ENCODE results near the gene BOLA2B. TPM values are rescaled to one million over a fixed set of nuclear protein-coding genes. Genes with fewer than 3 reads are reported as not detected.
A peak's percentile ranks its signal among the peaks of the same experiment; 100 is the strongest.
"Not testable (repeated sequence)": the region's sequence is repeated elsewhere in the genome, so short reads cannot be mapped to it uniquely, and the experiment has no call there.

BOLA2B gene
- polyA plus RNA-seq (2013, experiment 1 of 4): 54.1 TPM
- polyA plus RNA-seq (2013, experiment 2 of 4): 54.1 TPM
- 59.3 TPM for polyA plus RNA-seq (2013, experiment 3 of 4)
- polyA plus RNA-seq (2013, experiment 4 of 4): 52.2 TPM

DNA sequence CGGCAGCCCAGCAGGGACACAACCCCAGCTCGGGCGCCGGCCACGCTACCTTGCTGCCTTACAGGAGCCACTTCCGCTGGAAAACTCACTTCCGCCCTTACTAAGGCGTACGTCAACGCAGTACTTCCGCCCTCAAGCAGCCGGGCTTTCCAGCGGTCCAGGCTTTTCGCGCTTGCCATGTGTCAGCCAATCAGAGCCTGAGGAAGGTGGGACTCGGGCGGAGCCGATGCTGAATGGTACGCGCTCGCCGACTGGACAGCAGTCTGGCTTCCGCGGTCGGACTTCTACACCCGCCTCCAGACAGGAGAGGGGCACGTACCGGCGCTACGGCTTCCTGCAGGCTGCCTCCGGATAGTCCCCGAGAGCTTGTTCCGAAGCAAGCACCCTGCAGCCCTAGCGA is at the start of gene BOLA2B, which contains the start of gene SLX1A:
BOLA2B (minus strand) TSS at position 52 of the 400 bp plus-strand sequence. CDS start 71 bp downstream, outside the sequence.
SLX1A (plus strand) TSS at position 261 of the 400 bp plus-strand sequence. CDS start 210 bp downstream, outside the sequence.
- H3K4me3 ChIP-seq (ENCODE audit: insufficient read depth, low read depth, low read length): peak within 1 kb of the TSS; percentile 31
- WGBS, 2 experiments: no CpG with 5 or more reads among the region's 34 CpGs
- not testable (repeated sequence) for H3K27ac ChIP-seq (ENCODE audit: insufficient read depth, low read depth, low read length, poor library complexity, severe bottlenecking)

DNA sequence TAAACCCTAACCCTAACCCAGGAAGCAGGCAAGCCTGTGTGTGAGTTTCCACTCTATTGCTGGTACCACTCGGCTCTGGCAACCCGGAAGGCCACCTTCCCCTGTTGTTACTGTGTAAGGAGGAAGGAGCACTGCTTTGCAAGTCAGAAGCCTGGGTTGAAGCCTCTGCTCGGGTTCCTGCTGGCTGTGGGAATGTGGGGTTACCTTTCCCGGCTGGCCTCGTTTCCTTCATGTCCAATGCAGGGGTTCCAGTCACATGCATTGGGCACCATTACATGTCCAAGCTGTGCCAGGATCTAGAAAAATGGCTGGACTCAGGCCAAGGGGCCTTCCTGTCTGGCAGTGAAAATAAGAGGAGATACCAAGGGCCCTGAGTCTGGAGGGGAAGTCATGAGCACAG is 23.6 kb upstream of the BOLA2B start:
- 80% methylated on average over 1 of the region's 5 CpGs; no CpG with 5 or more reads in 1 of the 2 experiments for WGBS, 2 experiments

More for the DNA sequence above, at the start of gene BOLA2B, which contains the start of gene SLX1A:
- not testable (repeated sequence) for H3K4me1 ChIP-seq (ENCODE audit: control insufficient read depth, insufficient read depth, low read length); H3K9me3 ChIP-seq (ENCODE audit: control insufficient read depth, low read length); H3K36me3 ChIP-seq (ENCODE audit: control insufficient read depth, insufficient read depth, low read length); H3K27me3 ChIP-seq (ENCODE audit: control insufficient read depth, insufficient read depth, low read length, poor library complexity, severe bottlenecking)

DNA sequence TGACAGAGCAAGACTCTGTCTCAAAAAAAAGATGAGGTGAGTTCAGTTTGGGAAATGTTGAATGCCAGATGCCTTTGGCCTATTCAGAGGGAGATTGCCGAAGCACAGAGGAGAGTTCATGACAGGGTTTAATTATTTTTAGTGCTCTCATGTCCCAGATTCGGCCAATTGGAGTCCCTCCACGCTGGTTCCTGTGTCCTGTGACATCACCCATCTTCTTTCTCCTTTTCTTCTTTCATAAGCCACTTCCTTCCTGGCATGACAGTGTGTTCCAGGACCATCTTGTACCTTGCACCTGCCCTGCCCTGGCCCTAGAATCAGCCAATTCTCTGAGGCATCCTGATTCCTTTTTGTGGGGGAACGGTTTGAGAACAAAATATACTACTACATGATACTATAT is 17.9 kb upstream of the BOLA2B start:
- not testable (repeated sequence) for H3K27me3 ChIP-seq (ENCODE audit: control insufficient read depth, insufficient read depth, low read length, poor library complexity, severe bottlenecking)
- no CpG with 5 or more reads among the region's 4 CpGs for whole genome bisulfite sequencing, 2 experiments

More for the DNA sequence above, 23.6 kb upstream of the BOLA2B start:
- H3K4me1 ChIP-seq (ENCODE audit: control insufficient read depth, insufficient read depth, low read length); H3K4me3 ChIP-seq (ENCODE audit: insufficient read depth, low read depth, low read length); H3K27me3 ChIP-seq (ENCODE audit: control insufficient read depth, insufficient read depth, low read length, poor library complexity, severe bottlenecking); H3K27ac ChIP-seq (ENCODE audit: insufficient read depth, low read depth, low read length, poor library complexity, severe bottlenecking); H3K9me3 ChIP-seq (ENCODE audit: control insufficient read depth, low read length); H3K36me3 ChIP-seq (ENCODE audit: control insufficient read depth, insufficient read depth, low read length): not testable (repeated sequence)

DNA sequence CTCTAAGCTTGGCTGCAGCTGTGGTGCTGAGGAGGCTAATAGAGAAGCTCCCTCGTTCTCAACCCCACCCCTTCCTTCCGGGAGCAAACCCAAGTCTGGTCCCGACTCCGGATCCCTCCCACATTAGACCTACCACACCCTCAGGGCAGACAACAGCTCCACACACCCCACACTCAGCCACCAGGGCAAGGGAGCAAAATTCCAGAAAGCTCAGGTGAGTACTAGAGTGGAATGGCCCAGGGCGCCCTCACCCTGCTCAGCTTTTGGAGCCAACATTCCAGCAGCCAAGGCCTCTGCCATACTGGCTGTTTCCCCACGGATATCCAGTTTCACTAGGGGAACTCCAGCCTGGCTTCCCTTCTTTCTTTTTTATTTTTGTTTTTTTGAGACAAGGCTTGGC is 15.6 kb upstream of the BOLA2B start:
- not testable (repeated sequence) for H3K4me1 ChIP-seq (ENCODE audit: control insufficient read depth, insufficient read depth, low read length); H3K4me3 ChIP-seq (ENCODE audit: insufficient read depth, low read depth, low read length); H3K9me3 ChIP-seq (ENCODE audit: control insufficient read depth, low read length); H3K36me3 ChIP-seq (ENCODE audit: control insufficient read depth, insufficient read depth, low read length); H3K27ac ChIP-seq (ENCODE audit: insufficient read depth, low read depth, low read length, poor library complexity, severe bottlenecking); H3K27me3 ChIP-seq (ENCODE audit: control insufficient read depth, insufficient read depth, low read length, poor library complexity, severe bottlenecking)
- WGBS, 2 experiments: no CpG with 5 or more reads among the region's 6 CpGs

More for the DNA sequence above, 17.9 kb upstream of the BOLA2B start:
- H3K4me3 ChIP-seq (ENCODE audit: insufficient read depth, low read depth, low read length); H3K4me1 ChIP-seq (ENCODE audit: control insufficient read depth, insufficient read depth, low read length); H3K9me3 ChIP-seq (ENCODE audit: control insufficient read depth, low read length); H3K27ac ChIP-seq (ENCODE audit: insufficient read depth, low read depth, low read length, poor library complexity, severe bottlenecking); H3K36me3 ChIP-seq (ENCODE audit: control insufficient read depth, insufficient read depth, low read length): not testable (repeated sequence)

DNA sequence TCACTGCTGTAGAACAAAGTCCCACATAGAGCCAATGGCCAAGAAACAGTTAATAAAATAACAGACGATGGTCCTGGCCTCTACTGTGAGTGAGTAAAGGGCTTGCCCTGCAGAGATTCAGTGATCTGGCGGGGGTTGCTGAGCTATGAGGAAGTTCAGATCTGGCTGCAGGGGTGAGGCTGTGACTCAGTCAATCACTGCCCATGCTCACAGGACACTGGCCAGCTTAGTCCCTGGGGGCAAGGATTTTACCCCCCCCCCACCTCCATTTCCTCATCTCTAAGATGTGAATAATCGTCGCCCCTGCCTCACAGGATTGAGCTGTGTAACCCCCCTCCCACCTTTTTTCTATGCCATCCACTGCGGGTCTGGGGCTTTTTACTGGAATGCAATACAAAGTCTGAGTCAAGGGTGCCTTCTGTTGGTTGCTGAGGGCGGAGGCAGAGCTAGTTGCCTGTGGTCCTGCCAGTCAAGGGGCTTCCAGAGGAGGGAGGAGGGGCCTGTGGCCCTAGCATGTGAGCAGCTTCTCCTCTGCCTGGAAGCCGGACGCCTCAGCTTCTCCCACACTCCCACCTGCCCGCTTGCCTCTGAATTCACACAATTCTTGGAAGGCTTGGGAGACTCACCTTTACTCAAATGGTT is 13.7 kb upstream of the BOLA2B start:
- H3K9me3 ChIP-seq (ENCODE audit: control insufficient read depth, low read length); H3K4me3 ChIP-seq (ENCODE audit: insufficient read depth, low read depth, low read length); H3K36me3 ChIP-seq (ENCODE audit: control insufficient read depth, insufficient read depth, low read length); H3K27me3 ChIP-seq (ENCODE audit: control insufficient read depth, insufficient read depth, low read length, poor library complexity, severe bottlenecking); H3K27ac ChIP-seq (ENCODE audit: insufficient read depth, low read depth, low read length, poor library complexity, severe bottlenecking); H3K4me1 ChIP-seq (ENCODE audit: control insufficient read depth, insufficient read depth, low read length): not testable (repeated sequence)
- no CpG with 5 or more reads among the region's 9 CpGs for WGBS, 2 experiments

DNA sequence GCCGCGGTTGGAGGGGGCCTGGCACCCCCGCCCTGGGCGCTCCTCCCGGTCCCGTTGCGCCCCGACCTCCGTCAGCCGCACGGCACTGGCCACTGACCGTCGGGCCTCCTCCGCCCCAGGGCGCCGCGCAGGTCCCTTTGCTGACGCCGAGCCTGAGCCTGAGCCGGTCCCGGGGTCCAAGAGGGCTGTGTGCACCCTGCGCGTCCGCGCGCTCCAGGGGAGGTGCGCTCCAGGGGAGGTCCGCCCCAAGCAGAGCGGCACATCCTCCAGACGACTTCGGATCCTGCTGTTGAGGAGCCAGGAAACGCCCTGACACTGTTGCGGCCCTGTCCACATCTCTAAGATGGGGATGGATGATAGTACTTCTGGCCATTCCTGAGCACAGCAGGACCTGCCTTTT is 12.8 kb upstream of the BOLA2B start:
- WGBS, 2 experiments: no CpG with 5 or more reads among the region's 33 CpGs
- H3K27ac ChIP-seq (ENCODE audit: insufficient read depth, low read depth, low read length, poor library complexity, severe bottlenecking); H3K9me3 ChIP-seq (ENCODE audit: control insufficient read depth, low read length); H3K36me3 ChIP-seq (ENCODE audit: control insufficient read depth, insufficient read depth, low read length); H3K4me3 ChIP-seq (ENCODE audit: insufficient read depth, low read depth, low read length); H3K27me3 ChIP-seq (ENCODE audit: control insufficient read depth, insufficient read depth, low read length, poor library complexity, severe bottlenecking); H3K4me1 ChIP-seq (ENCODE audit: control insufficient read depth, insufficient read depth, low read length): not testable (repeated sequence)

DNA sequence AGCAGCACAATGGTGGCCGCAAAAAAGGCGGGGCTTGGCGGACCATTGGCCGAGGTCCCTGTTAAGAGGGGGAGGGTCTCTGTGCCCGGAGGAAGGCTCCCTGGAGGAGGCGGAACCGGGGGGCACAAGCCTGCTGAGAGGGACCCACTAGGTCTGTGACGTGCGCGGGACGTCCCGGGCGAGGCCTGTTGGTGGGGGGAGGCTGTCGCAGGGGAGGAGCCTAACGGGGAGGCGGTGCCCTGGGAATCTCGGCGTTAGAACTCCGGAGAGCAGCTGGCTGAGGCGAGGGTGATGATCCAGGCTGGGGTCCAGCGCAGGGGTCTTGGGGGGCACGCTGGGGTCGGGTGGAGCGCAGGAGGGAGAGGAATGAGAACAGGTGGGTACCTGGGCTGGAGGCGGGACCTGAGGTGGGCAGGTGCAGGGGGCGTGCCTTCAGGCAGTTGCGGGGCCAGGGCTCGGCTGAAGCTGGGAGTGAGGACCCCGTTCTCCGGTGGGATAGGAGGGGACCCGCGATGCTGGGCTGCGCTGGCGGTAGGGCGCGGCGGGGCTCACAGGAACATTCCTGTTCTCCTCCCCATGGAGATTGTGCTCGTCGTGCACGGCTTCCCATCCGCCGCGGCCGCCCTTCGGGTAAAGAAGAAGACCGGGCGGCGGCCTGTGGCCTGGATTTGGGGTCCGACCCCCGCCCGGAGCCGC is 12.2 kb upstream of the BOLA2B start:
- not testable (repeated sequence) for H3K36me3 ChIP-seq (ENCODE audit: control insufficient read depth, insufficient read depth, low read length)
- WGBS, 2 experiments: 0 to 3% methylated on average over 11 to 14 of the region's 52 CpGs
- H3K4me3 ChIP-seq (ENCODE audit: insufficient read depth, low read depth, low read length): peak overlapping the region; percentile 13

DNA sequence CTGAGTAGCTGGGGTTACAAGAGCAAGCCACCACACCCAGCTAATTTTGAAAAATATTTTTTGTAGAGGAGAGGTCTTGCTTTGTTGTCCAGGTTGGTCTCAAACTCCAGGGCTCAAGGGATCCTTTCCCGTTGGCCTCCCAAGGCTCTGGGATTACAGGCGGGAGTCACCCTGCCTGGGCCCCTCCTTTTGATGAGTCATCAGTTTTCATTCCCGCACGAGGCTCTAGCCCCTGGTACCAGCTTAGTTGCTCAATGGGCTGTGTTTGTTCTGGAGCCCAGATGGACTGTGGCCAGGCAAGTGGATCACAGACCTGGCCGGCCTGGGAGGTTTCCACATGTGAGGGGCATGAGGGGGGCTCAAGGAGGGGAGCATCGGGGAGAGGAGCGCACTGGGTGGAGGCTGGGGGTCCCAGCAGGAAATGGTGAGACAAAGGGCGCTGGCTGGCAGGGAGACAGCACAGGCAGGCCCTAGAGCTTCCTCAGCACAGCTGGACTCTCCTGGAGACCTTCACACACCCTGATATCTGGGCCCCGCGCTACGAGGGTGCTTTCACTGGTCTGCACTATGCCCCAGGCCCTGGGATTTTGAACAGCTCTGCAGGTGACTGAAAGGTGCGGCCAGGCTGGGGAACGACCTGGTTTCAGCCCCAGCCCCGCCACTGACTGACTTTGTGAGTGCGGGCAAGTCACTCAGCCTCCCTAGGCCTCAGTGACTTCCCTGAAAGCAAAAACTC is 6.3 kb upstream of the BOLA2B start:
- H3K4me1 ChIP-seq (ENCODE audit: control insufficient read depth, insufficient read depth, low read length); H3K27ac ChIP-seq (ENCODE audit: insufficient read depth, low read depth, low read length, poor library complexity, severe bottlenecking); H3K4me3 ChIP-seq (ENCODE audit: insufficient read depth, low read depth, low read length); H3K27me3 ChIP-seq (ENCODE audit: control insufficient read depth, insufficient read depth, low read length, poor library complexity, severe bottlenecking); H3K36me3 ChIP-seq (ENCODE audit: control insufficient read depth, insufficient read depth, low read length); H3K9me3 ChIP-seq (ENCODE audit: control insufficient read depth, low read length): not testable (repeated sequence)
- no CpG with 5 or more reads among the region's 15 CpGs for WGBS, 2 experiments

More for the DNA sequence above, 12.2 kb upstream of the BOLA2B start:
- H3K4me1 ChIP-seq (ENCODE audit: control insufficient read depth, insufficient read depth, low read length); H3K27me3 ChIP-seq (ENCODE audit: control insufficient read depth, insufficient read depth, low read length, poor library complexity, severe bottlenecking); H3K9me3 ChIP-seq (ENCODE audit: control insufficient read depth, low read length); H3K27ac ChIP-seq (ENCODE audit: insufficient read depth, low read depth, low read length, poor library complexity, severe bottlenecking): not testable (repeated sequence)

DNA sequence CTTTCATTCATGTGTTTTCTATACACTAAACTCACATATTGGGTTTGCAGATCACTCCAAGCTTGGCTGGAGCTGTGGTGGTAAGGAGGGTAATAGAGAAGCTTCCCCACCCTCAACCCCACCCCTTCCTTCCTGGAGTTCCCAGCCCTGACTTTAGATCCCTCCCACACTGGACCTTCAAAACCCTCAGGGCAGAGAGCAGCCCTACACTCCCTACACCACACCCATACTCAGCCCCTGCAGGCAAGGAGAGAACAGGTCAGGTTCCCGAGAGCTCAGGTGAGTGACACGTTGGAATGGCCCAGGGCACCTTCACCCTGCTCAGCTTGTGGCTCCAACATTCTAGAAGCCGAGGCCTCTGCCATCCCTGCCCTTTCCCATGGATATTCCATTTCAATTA is 5.6 kb upstream of the BOLA2B start, which contains the start of gene SULT1A3:
SULT1A3 (plus strand) TSS at position 207 of the 400 bp plus-strand sequence. CDS start 1,474 bp downstream, outside the sequence.
- not testable (repeated sequence) for H3K4me3 ChIP-seq (ENCODE audit: insufficient read depth, low read depth, low read length); H3K9me3 ChIP-seq (ENCODE audit: control insufficient read depth, low read length); H3K36me3 ChIP-seq (ENCODE audit: control insufficient read depth, insufficient read depth, low read length); H3K27ac ChIP-seq (ENCODE audit: insufficient read depth, low read depth, low read length, poor library complexity, severe bottlenecking); H3K4me1 ChIP-seq (ENCODE audit: control insufficient read depth, insufficient read depth, low read length); H3K27me3 ChIP-seq (ENCODE audit: control insufficient read depth, insufficient read depth, low read length, poor library complexity, severe bottlenecking)
- WGBS, 2 experiments: no CpG with 5 or more reads among the region's 3 CpGs

DNA sequence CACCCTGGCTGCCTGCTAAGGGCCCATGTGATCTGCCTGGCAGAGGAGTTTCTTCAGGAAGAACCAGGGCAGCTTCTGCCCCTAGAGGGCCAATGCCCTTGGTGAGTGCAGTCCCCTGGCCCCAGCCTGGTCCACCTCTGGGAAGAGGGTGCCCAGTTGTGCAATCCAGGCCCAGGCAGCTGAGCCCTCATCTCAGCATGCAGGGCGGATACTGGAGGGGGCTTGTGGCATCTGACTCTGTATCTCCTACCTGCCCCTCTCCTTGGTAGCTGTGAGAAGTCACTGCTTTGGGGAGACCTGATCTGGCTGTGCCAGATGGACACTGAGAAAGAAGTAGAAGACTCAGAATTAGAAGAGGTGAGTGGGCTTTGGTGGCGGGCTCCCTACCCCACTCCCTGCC is 3.5 kb upstream of the BOLA2B start:
- H3K36me3 ChIP-seq (ENCODE audit: control insufficient read depth, insufficient read depth, low read length); H3K4me1 ChIP-seq (ENCODE audit: control insufficient read depth, insufficient read depth, low read length); H3K4me3 ChIP-seq (ENCODE audit: insufficient read depth, low read depth, low read length); H3K27ac ChIP-seq (ENCODE audit: insufficient read depth, low read depth, low read length, poor library complexity, severe bottlenecking); H3K27me3 ChIP-seq (ENCODE audit: control insufficient read depth, insufficient read depth, low read length, poor library complexity, severe bottlenecking); H3K9me3 ChIP-seq (ENCODE audit: control insufficient read depth, low read length): not testable (repeated sequence)
- WGBS, 2 experiments: 44 to 57% methylated on average over 1 of the region's 2 CpGs
